Fibroblast of pulmonary artery (primary cell): ENCODE measurements around the gene ULK3.

Experiments
- DNase-seq: peaks from one replicate; pipeline ENCODE4 v3.0.0-alpha.2; 2010; ENCODE audit warnings: low read depth
- H3K4me3 ChIP-seq: replicated peaks from 2 replicates; pipeline ENCODE4 v1.5.1; 2011; ENCODE audit warnings: low read depth, mild to moderate bottlenecking, control low read depth, low read length, moderate library complexity
- TF ChIP-seq, protein P1 (sequence below): IDR thresholded peaks from 2 replicates; pipeline ENCODE4 v1.5.1; 2011; ENCODE audit warnings: mild to moderate bottlenecking, control low read depth, low read length, inconsistent platforms; ENCODE audit errors: missing control alignments

ULK3 gene

DNA sequence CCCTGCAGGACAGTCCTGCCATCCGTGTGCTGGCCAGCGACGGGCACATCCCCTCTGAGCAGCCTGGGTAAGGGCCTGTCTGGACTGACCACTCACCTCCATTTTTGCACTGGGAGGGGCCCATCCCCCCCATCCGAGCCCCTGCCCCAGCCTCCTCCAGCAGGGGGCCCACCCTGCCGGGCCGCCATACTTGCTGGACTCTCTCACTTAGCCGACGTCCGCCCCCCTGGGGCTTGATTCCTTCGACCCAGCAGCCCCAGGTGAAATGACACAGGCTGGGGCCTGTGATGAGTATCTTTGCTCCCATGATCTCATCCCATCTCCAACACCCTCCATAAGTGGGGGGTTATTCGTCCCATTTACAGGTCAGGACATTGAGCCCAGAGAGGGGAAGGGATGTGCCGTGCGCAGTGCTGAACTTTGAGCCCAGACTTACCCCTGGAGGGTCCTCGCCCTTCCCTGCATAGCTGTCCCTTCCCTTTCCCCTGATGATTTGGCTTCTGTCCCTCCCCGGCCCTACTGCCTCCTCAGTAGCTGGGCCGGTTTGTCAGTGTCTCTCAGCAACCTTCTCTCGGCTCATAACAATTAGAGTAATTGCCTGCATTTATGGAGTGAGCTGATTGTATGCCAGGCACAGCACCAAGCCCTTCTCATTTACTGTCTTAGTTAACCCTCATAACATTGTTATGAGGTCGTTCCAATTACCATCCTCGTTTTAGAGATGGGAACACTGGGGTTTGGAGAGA lies 26.2 kb downstream of the ULK3 start:
- DNase-seq, result no peak
- no peak overlapping the region for H3K4me3 ChIP-seq
- TF ChIP-seq, protein P1, sequence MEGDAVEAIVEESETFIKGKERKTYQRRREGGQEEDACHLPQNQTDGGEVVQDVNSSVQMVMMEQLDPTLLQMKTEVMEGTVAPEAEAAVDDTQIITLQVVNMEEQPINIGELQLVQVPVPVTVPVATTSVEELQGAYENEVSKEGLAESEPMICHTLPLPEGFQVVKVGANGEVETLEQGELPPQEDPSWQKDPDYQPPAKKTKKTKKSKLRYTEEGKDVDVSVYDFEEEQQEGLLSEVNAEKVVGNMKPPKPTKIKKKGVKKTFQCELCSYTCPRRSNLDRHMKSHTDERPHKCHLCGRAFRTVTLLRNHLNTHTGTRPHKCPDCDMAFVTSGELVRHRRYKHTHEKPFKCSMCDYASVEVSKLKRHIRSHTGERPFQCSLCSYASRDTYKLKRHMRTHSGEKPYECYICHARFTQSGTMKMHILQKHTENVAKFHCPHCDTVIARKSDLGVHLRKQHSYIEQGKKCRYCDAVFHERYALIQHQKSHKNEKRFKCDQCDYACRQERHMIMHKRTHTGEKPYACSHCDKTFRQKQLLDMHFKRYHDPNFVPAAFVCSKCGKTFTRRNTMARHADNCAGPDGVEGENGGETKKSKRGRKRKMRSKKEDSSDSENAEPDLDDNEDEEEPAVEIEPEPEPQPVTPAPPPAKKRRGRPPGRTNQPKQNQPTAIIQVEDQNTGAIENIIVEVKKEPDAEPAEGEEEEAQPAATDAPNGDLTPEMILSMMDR, result no peak

DNA sequence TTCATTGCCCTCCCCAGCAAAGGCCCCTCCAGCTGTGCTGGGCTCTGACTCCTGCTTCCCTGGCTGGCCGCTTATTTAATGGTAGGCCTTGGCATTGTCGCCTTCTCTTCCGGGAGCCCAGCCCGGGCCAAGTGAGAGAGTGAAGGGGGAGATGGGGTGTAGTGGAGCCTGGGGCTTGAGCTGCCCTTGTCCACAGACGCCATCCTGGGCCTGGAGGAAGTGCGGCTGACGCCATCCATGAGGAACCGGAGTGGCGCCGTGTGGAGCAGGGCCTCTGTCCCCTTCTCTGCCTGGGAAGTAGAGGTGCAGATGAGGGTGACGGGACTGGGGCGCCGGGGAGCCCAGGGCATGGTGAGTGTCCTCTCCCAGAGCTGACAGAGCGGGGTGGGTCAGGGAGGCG lies 27.0 kb downstream of the ULK3 start:
- TF ChIP-seq, protein P1, result no peak
- no peak overlapping the region for H3K4me3 ChIP-seq
- DNase-seq, result no peak

DNA sequence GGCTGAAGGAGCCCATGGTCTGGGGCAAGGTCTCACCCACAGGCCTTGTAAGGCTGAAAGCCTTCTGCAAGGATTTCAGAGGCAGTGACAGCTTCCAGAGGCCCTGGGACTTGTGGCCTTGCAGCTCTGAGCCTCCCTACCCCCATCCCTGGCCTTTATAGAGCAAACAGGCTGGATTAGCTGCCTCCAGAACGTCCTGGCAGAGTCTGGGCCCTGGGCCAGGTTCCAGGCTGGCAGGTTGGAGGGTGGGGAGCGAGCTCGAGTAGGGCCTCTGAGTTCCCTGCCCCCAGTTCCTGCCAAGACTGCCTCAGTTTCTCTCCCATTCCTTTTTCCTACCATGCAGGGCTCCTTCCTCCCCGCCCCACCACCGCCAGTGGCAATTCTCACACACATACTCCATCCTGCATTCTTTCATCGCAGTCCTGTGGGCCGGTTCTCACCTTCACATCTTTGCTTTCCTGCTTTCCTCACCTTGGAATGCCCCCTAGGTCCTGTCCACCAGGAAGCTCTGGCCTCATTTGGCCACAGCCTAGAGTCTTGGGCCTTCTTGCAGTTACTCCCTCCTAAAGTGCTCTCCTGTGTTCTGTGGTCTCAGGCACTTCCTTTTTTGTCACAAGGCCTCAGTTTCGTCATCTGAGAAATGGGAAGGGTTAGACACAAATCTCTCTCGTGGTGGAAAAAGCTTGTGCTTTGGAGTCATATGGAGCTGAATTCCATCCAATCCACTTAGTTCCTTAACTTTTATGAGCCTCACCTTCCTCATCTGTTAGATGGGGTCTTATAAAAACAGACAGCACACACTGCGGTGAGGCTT lies 27.6 kb downstream of the ULK3 start:
- H3K4me3 ChIP-seq, result no peak overlapping the region
- no peak for DNase-seq
- TF ChIP-seq, protein P1, result no peak

DNA sequence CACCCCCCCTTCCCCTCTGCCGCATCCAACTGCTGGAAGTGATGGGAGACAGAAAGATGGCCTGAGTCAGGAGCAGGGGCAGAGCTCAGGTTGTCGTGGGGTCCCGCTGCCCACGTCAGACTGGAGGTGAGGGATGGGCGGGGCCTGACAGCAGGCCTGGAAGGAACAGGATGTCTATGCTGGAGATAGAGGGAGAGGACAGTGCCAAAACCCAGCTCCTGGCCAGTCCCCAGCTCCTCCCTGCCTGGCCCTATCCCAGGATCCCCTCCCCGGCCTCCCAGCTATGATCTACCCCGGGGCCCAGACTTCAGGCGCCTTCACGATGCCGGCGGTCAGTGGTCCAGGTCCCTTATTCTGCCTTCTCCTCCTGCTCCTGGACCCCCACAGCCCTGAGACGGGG lies 30.4 kb downstream of the ULK3 start, which contains the start of gene LMAN1L:
Gene LMAN1L (plus strand): TSS at position 303 of the 400 bp plus-strand sequence. CDS start 20 bp downstream, at position 323.
- DNase-seq, result no peak
- H3K4me3 ChIP-seq, result no peak within 1 kb of the TSS
- TF ChIP-seq, protein P1, result no peak

- TF ChIP-seq, protein P1, result no peak
- no peak overlapping the region for H3K4me3 ChIP-seq
- no peak for DNase-seq
Measured at GRCh38 chr15:74809956-74810355, 33.0 kb downstream of the ULK3 start.

DNA sequence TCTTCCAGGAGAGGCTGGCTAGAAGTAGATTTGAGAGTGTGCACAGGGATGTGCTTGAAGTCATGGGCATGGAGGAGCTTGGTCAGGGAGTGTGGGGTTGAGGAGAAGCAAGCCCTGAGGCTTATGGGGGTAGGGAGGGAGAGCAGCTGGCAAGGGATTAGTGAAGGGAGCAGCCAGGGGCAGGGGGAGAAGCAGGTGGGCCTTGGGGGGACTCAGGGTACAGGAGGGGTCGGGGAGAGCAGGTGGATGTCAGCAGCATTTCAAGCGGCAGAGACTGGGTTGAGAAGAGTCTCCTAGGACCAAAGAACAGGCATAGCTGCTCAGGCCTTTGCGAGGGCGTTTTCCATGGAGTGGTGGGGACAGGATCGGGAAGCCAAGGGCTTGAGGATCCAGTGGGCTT lies 33.7 kb downstream of the ULK3 start:
- no peak overlapping the region for H3K4me3 ChIP-seq
- DNase-seq, result no peak
- TF ChIP-seq, protein P1, result no peak

DNA sequence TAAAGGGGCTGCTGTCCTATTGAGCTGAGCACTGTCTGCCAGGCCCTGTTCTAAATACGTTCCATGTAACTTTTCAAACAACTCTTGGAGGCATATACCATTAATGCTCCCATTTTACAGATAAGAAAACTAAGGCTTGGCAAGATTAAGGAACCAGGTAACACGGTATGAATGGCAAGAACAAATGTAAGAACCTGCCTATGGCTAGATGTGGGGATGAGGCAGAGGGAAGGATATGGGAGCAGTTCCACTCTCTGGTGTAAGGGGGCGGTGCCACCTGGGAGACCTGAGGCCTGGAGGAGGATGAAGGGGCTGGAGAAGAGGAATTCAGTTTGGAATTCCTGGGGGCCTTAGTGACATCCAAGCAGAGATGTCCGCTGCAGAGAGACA lies 34.1 kb downstream of the ULK3 start:
- H3K4me3 ChIP-seq, result no peak overlapping the region
- DNase-seq, result no peak
- TF ChIP-seq, protein P1, result no peak
